GM23248 (cell line): ENCODE results near the gene WNT10A.

Experiments
- EZH2 ChIP-seq: fragments of 200-600 bp; sonication (generic); IDR thresholded peaks from 2 replicates; pipeline ENCODE4 v1.6.1; 2018; ENCODE audit warnings: antibody characterized with exemption, mild to moderate bottlenecking; ENCODE audit not compliant: insufficient read depth, poor library complexity, severe bottlenecking
- EZH2phosphoT487 ChIP-seq: fragments of 200-600 bp; sonication (generic); IDR thresholded peaks from 2 replicates; pipeline ENCODE4 v1.6.1; 2018; ENCODE audit warnings: antibody characterized with exemption, moderate library complexity, mild to moderate bottlenecking, low read depth; ENCODE audit not compliant: insufficient read depth

- TF ChIP-seq EZH2 (no peak), EZH2phosphoT487 (no peak)
These were observed 39.9 kb downstream of the WNT10A start for GRCh38 chr2:218920504-218920903.
